ENCODE measurements around the gene ARHGAP23.
"Not testable (repeated sequence)": the region's sequence is repeated elsewhere in the genome, so short reads cannot be mapped to it uniquely, and the experiment has no call there.

ARHGAP23 gene

GRCh38 chr17:38512473-38513058 is 84.3 kb downstream of the ARHGAP23 start:
- H3K9ac ChIP-seq: no peak overlapping the region
- H3K4me1 ChIP-seq (ENCODE audit: low read depth, poor library complexity, severe bottlenecking): no peaks in the 10 kb centered on the region
- no peak overlapping the region for H3K4me2 ChIP-seq
- H2AFZ ChIP-seq (ENCODE audit: low read depth): no peak overlapping the region
- H3K36me3 ChIP-seq (ENCODE audit: insufficient read depth): no peaks in the 10 kb centered on the region
- no peaks in the 10 kb centered on the region for H3K27me3 ChIP-seq (ENCODE audit: insufficient read depth, low read depth)
- no peak overlapping the region for H3K4me3 ChIP-seq (IDR thresholded peaks at IDR 0.05; ENCODE audit: insufficient read depth, low read depth, low read length)
- TF ChIP-seq CTCF (conservative IDR thresholded peaks at IDR 0.05; ENCODE audit: low read depth, low read length): no peak
- H3K27ac ChIP-seq: no peak overlapping the region
- no peaks in the 10 kb centered on the region for H3K79me2 ChIP-seq (ENCODE audit: insufficient read depth, low read depth)
- no peaks in the 10 kb centered on the region for H4K20me1 ChIP-seq (ENCODE audit: insufficient read depth)

- H3K36me3 ChIP-seq (ENCODE audit: insufficient read depth); H3K27ac ChIP-seq; H3K4me3 ChIP-seq (IDR thresholded peaks at IDR 0.05; ENCODE audit: insufficient read depth, low read depth, low read length); H4K20me1 ChIP-seq (ENCODE audit: insufficient read depth); H3K79me2 ChIP-seq (ENCODE audit: insufficient read depth, low read depth); H3K4me2 ChIP-seq; H3K9ac ChIP-seq; H2AFZ ChIP-seq (ENCODE audit: low read depth); H3K27me3 ChIP-seq (ENCODE audit: insufficient read depth, low read depth); H3K4me1 ChIP-seq (ENCODE audit: low read depth, poor library complexity, severe bottlenecking): not testable (repeated sequence)
Measured at GRCh38 chr17:38526526-38526925, 98.3 kb downstream of the ARHGAP23 start.

GRCh38 chr17:38528141-38528540 is 99.9 kb downstream of the ARHGAP23 start:
- H3K4me1 ChIP-seq (ENCODE audit: low read depth, poor library complexity, severe bottlenecking): not testable (repeated sequence)

GRCh38 chr17:38530856-38531255 is 102.6 kb downstream of the ARHGAP23 start:
- H3K9ac ChIP-seq; H3K4me1 ChIP-seq (ENCODE audit: low read depth, poor library complexity, severe bottlenecking); H3K4me2 ChIP-seq; H3K27ac ChIP-seq; H3K4me3 ChIP-seq (IDR thresholded peaks at IDR 0.05; ENCODE audit: insufficient read depth, low read depth, low read length); H3K36me3 ChIP-seq (ENCODE audit: insufficient read depth); H2AFZ ChIP-seq (ENCODE audit: low read depth); H3K79me2 ChIP-seq (ENCODE audit: insufficient read depth, low read depth); H4K20me1 ChIP-seq (ENCODE audit: insufficient read depth): not testable (repeated sequence)
- H3K27me3 ChIP-seq (ENCODE audit: insufficient read depth, low read depth): peaks cover 11% of the 10 kb centered on the region; the same call in 1 of the 2 replicates

More at GRCh38 chr17:38528141-38528540, 99.9 kb downstream of the ARHGAP23 start:
- not testable (repeated sequence) for H3K27ac ChIP-seq; H4K20me1 ChIP-seq (ENCODE audit: insufficient read depth); H3K4me2 ChIP-seq; H3K9ac ChIP-seq; H3K4me3 ChIP-seq (IDR thresholded peaks at IDR 0.05; ENCODE audit: insufficient read depth, low read depth, low read length); H3K27me3 ChIP-seq (ENCODE audit: insufficient read depth, low read depth); H2AFZ ChIP-seq (ENCODE audit: low read depth); H3K36me3 ChIP-seq (ENCODE audit: insufficient read depth); H3K79me2 ChIP-seq (ENCODE audit: insufficient read depth, low read depth)

GRCh38 chr17:38531761-38532160 is 103.5 kb downstream of the ARHGAP23 start:
- not testable (repeated sequence) for H3K36me3 ChIP-seq (ENCODE audit: insufficient read depth); H4K20me1 ChIP-seq (ENCODE audit: insufficient read depth); H3K27ac ChIP-seq

GRCh38 chr17:38532451-38532850 is 104.2 kb downstream of the ARHGAP23 start:
- H4K20me1 ChIP-seq (ENCODE audit: insufficient read depth): no peaks in the 10 kb centered on the region
- H3K4me2 ChIP-seq: no peak overlapping the region
- no peak overlapping the region for H3K9ac ChIP-seq
- no peak overlapping the region for H2AFZ ChIP-seq (ENCODE audit: low read depth)
- H3K79me2 ChIP-seq (ENCODE audit: insufficient read depth, low read depth): no peaks in the 10 kb centered on the region
- no peak overlapping the region for H3K27ac ChIP-seq
- H3K36me3 ChIP-seq (ENCODE audit: insufficient read depth): no peaks in the 10 kb centered on the region
- H3K4me1 ChIP-seq (ENCODE audit: low read depth, poor library complexity, severe bottlenecking): no peaks in the 10 kb centered on the region
- no peak for TF ChIP-seq CTCF (conservative IDR thresholded peaks at IDR 0.05; ENCODE audit: low read depth, low read length)
- H3K27me3 ChIP-seq (ENCODE audit: insufficient read depth, low read depth): peaks cover 23% of the 10 kb centered on the region; the same call in 1 of the 2 replicates
- no peak overlapping the region for H3K4me3 ChIP-seq (IDR thresholded peaks at IDR 0.05; ENCODE audit: insufficient read depth, low read depth, low read length)

More at GRCh38 chr17:38531761-38532160, 103.5 kb downstream of the ARHGAP23 start:
- not testable (repeated sequence) for H3K4me1 ChIP-seq (ENCODE audit: low read depth, poor library complexity, severe bottlenecking); H3K4me3 ChIP-seq (IDR thresholded peaks at IDR 0.05; ENCODE audit: insufficient read depth, low read depth, low read length); H3K9ac ChIP-seq; H3K4me2 ChIP-seq; H2AFZ ChIP-seq (ENCODE audit: low read depth); H3K79me2 ChIP-seq (ENCODE audit: insufficient read depth, low read depth)
- H3K27me3 ChIP-seq (ENCODE audit: insufficient read depth, low read depth): peaks cover 18% of the 10 kb centered on the region; the same call in 1 of the 2 replicates
